ENCODE measurements around the gene HABP2. TPM values are rescaled to one million over a fixed set of nuclear protein-coding genes. Genes with fewer than 3 reads are reported as not detected.

The HABP2 gene
- total and polyA plus RNA-seq, 2 of the 4 experiments (the other 2 are of a cell fraction) = not detected

DNA sequence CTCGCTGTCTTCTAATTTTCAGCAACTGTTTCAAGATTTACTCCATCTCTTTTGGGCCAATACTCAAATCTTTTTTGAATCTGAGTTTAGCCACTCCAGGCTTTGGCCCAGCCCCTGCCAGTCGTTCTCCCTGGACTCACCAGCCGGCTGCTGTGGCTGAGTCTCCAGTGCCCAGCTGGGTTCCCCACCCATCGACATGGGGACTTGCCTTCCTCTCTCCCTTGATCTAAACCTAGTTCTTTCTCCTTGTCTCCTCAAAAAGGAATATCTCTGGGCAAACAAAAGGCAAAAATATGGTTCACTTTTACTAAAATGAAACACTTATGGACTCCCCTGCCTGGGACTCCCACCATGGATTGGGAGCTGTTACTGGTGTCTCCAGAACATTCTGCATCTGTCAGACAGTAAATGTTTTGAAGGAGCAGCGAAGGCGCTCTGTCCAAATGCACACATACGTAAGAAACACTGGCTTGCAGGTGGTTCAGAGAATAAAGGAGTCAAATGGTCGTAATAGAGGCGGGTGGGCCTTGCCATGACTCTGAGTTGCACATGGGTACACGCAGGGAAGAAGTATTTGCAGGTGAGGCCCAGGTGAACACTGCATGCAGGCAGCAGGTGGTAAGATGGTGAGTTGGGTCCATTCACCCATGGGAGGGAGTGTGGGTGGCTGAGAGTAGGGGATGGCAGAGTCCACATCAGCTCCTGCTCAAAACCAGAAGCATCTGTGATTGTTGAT is 35.5 kb upstream of the HABP2 start:
- Histone ChIP-seq H4K5ac (ENCODE audit: low read depth, low read length) (no peak overlapping the region), H3K4me3 (ENCODE audit: insufficient read depth, low read depth, low read length) (no peak overlapping the region), H3K27ac (ENCODE audit: insufficient read depth, low read length) (no peak overlapping the region), H3K9me1 (ENCODE audit: insufficient read depth, low read length) (no peaks in the 10 kb centered on the region), H2AK9ac (replicated peaks; ENCODE audit: low read depth, low read length, poor library complexity) (no peak overlapping the region), H2AFZ (replicated peaks; ENCODE audit: low read length, poor library complexity) (peak overlapping the region; percentile 32), H3K23ac (ENCODE audit: low read depth, low read length) (no peak overlapping the region), H2BK15ac (ENCODE audit: low read depth, low read length) (no peak overlapping the region), H3K27me3 (ENCODE audit: control insufficient read depth, insufficient read depth, low read length) (0 out of 2 replicates have a peak, but pooled peaks cover 2% of the 10 kb centered on the region), H3K79me1 (ENCODE audit: low read depth in 1 of 2, low read length in 2 of 2) (no peaks in the 10 kb centered on the region), H3K9me3 (ENCODE audit: control insufficient read depth, insufficient read depth, low read length) (no peaks in the 10 kb centered on the region), H3K14ac (replicated peaks; ENCODE audit: low read depth, low read length) (no peak overlapping the region), H3K18ac (ENCODE audit: low read depth, low read length) (no peak overlapping the region), H2BK120ac (ENCODE audit: low read depth, low read length) (no peak overlapping the region), H3K4ac (ENCODE audit: low read depth, low read length) (no peak overlapping the region), H3K56ac (ENCODE audit: extremely low read depth, insufficient read depth, low read length) (no peak overlapping the region), H2AK5ac (ENCODE audit: low read depth, low read length) (no peak overlapping the region), H4K8ac (ENCODE audit: low read depth in 2 of 2, low read length in 2 of 2) (no peak overlapping the region), H4K91ac (ENCODE audit: insufficient read depth, low read depth, low read length) (no peak overlapping the region), H2BK5ac (ENCODE audit: low read depth, low read length, poor library complexity, severe bottlenecking) (no peak overlapping the region), H3K4me1 (ENCODE audit: control insufficient read depth, insufficient read depth, low read length) (no peaks in the 10 kb centered on the region), H4K20me1 (ENCODE audit: insufficient read depth, low read length) (no peaks in the 10 kb centered on the region), H2BK20ac (ENCODE audit: low read depth, low read length) (no peak overlapping the region), H3K36me3 (ENCODE audit: control insufficient read depth, insufficient read depth, low read length) (no peaks in the 10 kb centered on the region), H3K9ac (ENCODE audit: low read depth, low read length) (no peak overlapping the region), H3K4me2 (ENCODE audit: low read depth, low read length) (no peak overlapping the region)
- CTCF ChIA-PET = no interaction called here
- BruUV-seq (replicated peaks) = no TSS peak
- dilution Hi-C loops (cut with HindIII; ENCODE audit: low sequenced_read_pairs, unreplicated experiment) (no loop called here), in situ Hi-C loops (cut with MboI; ENCODE audit: low sequenced_read_pairs) (no loop called here), intact Hi-C loops (cut with micrococcal nuclease) (no loop called here)
- TF ChIP-seq CHD1 (IDR thresholded peaks at IDR 0.05; ENCODE audit: low read depth, low read length) (no peak), BHLHE40 (IDR thresholded peaks at IDR 0.05; ENCODE audit: low read depth, low read length) (no peak), CEBPB (IDR thresholded peaks at IDR 0.05; ENCODE audit: low read depth, low read length) (no peak), RCOR1 (IDR thresholded peaks at IDR 0.05; ENCODE audit: insufficient replicate concordance, low read length) (no peak), SMC3 (IDR thresholded peaks at IDR 0.05; ENCODE audit: low read depth, low read length) (no peak), MXI1 (IDR thresholded peaks at IDR 0.05; ENCODE audit: borderline replicate concordance, low read depth, low read length) (no peak), MAZ (IDR thresholded peaks at IDR 0.05; ENCODE audit: borderline replicate concordance, low read depth, low read length) (no peak), MAFK (IDR thresholded peaks at IDR 0.05; ENCODE audit: low read depth, low read length) (no peak)
- TF ChIP-seq, protein P1, sequence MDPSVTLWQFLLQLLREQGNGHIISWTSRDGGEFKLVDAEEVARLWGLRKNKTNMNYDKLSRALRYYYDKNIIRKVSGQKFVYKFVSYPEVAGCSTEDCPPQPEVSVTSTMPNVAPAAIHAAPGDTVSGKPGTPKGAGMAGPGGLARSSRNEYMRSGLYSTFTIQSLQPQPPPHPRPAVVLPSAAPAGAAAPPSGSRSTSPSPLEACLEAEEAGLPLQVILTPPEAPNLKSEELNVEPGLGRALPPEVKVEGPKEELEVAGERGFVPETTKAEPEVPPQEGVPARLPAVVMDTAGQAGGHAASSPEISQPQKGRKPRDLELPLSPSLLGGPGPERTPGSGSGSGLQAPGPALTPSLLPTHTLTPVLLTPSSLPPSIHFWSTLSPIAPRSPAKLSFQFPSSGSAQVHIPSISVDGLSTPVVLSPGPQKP (IDR thresholded peaks at IDR 0.05; ENCODE audit: borderline replicate concordance, low read depth, low read length) = no peak
- TF ChIP-seq, protein P2, sequence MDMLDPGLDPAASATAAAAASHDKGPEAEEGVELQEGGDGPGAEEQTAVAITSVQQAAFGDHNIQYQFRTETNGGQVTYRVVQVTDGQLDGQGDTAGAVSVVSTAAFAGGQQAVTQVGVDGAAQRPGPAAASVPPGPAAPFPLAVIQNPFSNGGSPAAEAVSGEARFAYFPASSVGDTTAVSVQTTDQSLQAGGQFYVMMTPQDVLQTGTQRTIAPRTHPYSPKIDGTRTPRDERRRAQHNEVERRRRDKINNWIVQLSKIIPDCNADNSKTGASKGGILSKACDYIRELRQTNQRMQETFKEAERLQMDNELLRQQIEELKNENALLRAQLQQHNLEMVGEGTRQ (IDR thresholded peaks at IDR 0.05; ENCODE audit: low read depth, low read length) = no peak
- DNase-seq = no peak
- no peak for ATAC-seq (ENCODE audit: low read depth)
- 40% methylated on average over 1 of the region's 10 CpGs; no CpG with 5 or more reads in 1 of the 2 experiments for WGBS, 2 experiments (ENCODE audit: extremely low coverage in 2 of 2, insufficient read length in 1 of 2)
- POLR2A ChIA-PET (ENCODE audit: unreplicated experiment) = no interaction called here

Data from IMR-90 (cell line).